Activated gamma-delta T cell treated with anti-CD3 and anti-CD28 coated beads, Interleukin-2, amount 50 U/mL, for 16 hours (primary cell): Measurements from ENCODE around the gene PRKAR2B.

Source experiments
- DNase-seq: peaks from one replicate; pipeline ENCODE4 v3.0.0-alpha.2; 2020; ENCODE audit warnings: low read depth

PRKAR2B gene

DNA sequence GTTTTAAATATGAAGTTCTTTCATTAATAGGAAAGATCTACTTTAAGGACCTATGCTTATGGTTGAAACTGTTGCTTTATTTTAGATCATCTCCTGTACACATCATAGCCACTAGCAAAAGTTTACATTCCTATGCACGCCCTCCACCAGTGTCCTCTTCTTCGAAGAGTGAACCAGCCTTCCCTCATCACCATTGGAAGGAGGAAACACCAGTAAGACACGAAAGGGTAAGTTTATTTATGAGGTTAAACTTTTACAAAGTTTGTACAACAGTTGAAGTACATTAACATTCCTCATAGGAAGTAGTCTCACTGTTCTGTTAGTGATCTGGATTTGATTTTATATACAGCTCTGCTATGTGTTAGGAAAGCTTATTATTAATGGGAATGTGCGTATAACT is 141.2 kb downstream of the PRKAR2B start:
- no peak for DNase-seq

DNA sequence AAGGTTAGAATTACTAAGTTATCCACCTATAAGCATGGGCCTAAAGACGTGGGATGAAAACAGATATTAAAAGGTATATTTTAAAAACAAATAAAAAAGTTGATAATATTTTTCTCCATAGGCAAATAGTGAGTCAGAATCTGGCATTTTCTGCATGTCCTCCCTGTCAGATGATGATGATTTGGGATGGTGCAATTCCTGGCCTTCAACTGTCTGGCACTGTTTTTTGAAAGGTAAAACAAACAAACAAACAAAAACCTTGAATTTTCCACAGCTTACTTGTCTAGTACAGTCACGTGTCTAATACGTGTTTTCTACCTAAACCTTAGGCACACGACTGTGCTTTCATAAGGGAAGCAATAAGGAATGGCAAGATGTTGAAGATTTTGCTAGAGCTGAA is 141.7 kb downstream of the PRKAR2B start:
- no peak for DNase-seq

DNA sequence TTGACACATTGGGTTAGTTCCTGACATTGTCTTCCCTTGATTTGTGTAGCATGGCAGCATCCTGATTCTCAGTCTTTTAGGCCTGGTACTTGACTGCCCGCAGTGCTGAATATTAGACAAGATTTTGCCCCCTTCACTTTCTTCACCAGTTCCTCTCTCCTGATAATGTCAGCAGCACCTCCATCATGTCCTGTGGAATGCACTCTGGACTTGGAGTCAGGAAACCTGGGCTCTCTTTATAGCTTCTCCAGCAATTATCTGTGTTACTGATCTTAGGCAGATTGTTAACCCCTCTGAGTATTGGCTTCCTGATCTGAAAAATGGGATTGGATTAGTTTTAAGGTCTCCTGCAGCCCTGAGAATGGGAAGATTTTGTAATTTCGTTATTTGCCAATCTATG is 143.3 kb downstream of the PRKAR2B start:
- no peak for DNase-seq

DNA sequence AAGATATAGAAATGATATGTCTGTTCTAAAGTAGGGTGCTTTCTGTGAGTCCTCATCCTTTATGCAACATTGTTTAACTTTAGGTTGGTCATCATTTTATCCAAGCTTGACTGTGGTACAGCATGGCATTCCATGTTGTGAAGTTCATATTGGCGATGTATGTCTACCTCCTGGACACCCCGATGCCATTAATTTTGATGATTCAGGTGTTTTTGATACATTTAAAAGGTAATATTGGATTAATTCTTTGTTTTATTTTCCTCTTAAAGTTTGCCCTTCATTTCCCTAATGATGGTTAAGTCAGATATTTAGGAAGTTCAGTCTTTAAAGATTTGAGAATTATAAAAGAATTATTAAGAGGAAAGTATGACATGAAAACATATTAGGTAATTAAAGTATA is 145.6 kb downstream of the PRKAR2B start:
- no peak for DNase-seq

DNA sequence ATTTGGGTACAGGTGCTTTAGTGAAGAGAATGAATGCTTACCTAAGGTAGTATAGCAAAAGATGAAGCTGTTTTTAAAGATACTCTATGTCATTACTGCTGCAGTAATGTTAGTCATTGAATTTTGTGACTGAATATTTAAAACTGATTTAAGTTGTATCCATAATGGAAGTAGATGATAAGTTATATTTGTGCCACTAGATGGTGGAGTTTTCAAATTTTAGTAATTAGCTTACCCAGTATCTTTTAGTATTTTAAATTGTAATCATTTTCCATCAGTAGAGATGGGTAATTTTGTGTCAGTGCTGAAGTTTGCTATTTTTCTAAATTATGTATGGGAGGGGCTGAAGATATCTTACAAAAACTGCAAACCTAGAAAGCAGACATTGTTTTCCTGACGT is 149.5 kb downstream of the PRKAR2B start:
- no peak for DNase-seq

DNA sequence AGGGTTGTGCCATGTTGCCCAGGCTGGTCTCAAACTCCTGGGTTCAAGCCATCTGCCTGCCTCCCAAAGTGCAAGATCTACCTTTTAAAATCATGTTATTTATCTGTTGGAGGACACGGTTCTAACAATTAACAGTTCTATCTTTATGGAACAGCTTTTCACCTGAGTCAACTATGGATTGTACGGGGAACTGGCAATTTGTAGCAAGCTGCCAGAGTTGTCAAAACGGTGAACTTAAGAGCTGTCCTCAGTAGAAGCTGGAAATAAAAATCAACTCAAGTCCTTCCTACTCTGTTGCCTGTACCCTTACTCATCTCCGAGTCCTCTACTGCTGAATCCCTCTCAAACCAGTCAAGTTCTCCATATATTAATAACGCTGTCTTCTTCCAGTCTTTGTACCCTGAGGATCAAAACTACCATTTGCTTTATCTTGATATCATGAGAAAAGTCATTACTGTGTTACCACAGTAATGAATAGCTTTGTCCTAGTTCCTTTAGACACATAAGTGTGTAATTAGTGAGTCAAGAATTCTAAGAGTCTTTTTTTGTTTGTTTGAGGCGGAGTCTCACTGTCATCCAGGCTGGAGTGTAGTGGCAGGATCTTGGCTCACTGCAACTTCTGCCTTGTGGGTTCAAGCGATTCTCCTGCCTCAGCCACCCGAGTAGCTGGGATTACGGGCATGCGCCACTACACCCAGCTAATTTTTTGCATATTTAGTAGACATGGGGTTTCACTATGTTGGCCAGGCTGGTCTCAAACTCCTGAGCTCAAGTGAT is 152.5 kb downstream of the PRKAR2B start:
- no peak for DNase-seq

DNA sequence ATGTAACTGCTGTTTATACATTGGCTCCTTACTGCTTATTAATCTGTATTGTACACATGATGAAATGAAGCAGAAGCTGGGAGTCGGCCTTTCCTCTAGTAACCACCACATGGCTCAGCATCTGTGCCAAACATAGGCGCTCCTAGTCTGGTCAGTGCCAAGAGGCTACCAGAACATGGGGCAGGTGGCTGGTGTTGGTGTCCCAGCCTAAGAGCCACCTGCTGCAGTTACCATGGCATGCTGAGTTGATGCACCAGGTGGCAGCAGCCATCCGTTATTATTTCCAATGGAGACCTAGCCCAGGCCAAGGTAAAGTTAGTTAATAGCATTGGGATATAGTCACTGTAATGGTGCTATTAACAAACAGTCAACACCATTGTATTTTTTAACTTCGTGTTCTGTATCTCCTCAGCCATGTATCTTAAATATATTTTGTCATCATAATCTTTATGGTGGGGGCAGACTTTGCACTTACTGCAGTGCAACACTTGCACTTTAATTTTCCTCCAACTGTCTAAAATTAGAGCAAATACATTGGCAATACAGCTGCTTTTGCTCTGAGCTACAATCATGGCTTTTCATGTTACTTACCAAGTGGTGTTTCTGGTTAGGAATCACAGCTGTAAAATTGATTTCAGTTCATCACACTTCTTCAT is 157.4 kb downstream of the PRKAR2B start:
- no peak for DNase-seq

DNA sequence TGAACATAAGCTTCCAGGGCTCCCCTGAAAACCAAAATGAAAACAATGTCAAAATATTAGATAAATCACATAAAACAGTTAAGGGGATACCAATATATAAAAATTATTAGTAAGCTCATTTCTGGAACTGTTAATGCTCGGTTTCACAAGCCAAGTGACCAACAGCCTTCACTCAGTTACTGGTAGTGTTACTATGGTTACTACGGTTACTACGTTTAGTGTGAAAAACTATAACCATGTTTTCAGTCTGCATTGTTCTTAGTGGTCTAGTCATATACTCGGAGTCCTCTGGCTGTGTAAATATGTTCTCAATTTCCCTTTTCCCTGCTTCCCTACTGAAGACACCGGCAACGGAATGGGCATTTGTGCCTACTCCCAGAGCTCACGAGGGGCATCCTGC is 159.1 kb downstream of the PRKAR2B start:
- no peak for DNase-seq

DNA sequence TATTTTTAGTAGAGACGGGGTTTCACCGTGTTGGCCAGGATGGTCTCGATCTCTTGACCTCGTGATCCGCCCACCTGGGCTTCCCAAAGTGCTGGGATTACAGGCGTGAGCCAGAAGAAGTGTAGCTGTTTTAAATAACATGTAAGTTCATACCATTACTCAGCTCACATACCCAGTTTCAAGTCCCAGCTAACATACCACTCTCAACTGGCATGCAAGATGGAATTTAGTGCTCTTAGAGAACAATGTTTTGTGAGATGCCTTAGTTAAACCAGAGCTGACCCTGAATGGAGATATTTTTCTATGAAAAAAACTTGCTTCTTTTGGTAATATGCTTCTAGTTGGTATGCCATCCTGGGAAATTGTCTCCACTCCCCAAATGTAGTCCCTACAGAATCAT is 161.6 kb downstream of the PRKAR2B start:
- no peak for DNase-seq

DNA sequence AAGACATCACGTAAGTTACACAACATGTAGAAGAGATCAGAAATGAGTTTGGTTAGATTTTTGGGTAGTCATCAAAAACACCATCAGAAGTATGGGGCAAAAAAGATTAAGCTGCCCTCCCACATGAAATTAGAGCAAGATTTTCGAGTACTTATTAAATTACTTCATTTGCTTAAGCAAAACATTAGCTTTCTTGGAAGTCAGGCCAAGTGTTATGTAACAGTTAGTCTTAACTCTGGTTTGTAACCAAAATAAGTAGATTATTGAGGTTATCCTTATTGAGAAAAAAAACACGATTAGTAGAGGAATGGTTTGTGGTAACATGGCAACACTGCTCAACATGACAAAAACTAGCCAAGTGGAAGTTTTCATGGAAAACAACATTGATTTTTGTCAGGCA is 162.2 kb downstream of the PRKAR2B start:
- DNase-seq: no peak

DNA sequence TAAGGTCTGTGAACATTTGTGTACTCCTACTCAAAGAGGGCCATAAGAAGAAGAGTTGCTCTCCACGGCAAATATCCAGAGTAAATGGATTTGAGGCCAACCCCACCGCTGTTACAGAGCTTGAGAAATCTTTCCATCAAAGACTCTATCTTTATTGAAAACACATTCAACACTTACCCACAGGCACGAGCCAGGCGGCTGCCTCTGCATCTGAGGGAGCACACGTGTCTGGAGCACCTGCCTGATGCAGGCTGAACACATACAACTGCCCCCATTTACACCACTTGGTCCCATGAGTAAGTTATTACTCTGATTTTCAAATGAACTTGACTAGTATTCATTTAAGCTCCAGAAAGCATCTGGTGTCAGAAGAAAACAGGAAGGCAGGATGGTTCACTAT is 163.0 kb downstream of the PRKAR2B start:
- DNase-seq: no peak

DNA sequence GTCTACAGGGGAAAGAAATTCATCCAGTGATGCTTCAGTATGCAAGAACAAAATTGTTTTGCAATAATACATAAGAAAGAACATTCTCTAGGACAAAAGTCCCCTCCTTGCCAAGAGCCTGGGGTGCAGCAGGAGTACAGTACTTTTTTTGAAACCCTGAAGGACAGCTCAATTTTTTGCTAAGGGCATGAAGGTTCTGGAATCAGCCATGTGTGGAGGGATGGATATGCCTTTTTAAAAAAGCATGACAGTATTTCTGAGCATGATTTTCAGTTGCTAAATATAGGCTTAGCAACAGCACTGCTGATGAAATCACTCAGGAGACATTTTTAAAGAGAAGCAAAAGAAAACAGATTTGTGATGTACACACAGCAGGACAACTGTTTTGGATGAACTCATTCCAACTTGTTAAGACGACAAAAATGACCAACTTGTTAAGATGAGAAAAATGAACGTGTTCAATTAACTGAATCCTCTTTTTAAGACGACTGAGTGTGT is 163.6 kb downstream of the PRKAR2B start:
- no peak for DNase-seq

DNA sequence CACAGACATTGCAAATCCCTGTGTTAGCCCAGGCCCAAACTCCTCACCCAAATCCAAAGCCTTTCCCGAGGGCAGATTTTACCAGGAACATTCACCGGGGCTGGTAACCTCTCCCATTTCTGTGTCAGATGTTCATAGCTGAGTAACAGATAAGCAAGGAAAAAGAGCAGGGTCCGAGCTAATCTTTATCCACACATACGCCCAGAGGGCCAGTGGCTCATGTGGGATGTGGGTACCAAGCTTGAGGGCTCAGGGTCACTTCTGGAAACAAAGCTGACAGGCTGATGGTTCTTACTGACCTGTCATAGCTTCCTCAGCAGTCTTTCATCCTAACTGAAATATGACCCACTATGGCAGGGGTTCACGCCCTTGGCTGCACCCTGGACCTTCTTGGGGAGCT is 164.1 kb downstream of the PRKAR2B start:
- DNase-seq: no peak

DNA sequence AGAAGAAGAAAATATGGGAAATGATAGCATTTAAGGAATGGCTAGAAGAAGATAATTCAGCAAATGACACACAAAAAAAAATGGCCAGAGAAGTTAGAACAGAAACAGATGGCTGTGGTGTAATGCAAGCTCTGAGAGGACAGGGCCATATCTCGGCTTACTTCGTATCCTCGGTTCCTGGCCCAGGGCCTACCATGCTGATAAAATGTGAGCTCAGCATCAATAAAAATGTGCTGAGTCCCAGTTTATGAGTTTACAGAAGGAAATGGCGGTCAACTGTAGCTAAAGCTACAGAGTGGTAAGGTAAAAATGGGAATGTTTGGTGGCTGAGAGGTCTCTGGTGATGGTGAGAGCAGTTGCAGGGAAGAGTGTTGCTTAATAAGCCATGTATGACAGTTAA is 165.1 kb downstream of the PRKAR2B start:
- DNase-seq: no peak

DNA sequence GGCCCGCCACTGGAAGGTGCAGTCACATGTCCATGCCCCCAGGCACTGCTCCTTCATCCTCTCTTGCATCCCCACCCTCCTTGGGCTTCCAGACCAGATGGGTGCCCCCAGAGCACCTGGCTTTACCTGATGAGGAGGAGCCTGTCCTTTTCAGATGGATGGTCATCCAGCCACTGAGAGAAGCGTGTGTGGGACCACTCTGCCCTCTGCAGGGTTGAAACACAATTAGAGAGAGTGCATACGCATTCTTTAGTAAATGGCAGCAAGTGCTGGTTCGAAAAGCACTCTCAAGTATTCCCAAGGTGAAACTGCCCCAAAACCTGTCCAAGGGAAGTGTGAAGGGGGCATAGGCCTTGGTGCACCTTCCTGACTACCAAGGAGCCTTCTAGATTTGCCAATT is 165.9 kb downstream of the PRKAR2B start:
- DNase-seq: no peak
